CD4-positive, alpha-beta T cell treated with Interleukin-17A for 4 hours (primary cell): ENCODE measurements around the gene GULP1.
"Not testable (repeated sequence)": the region's sequence is repeated elsewhere in the genome, so short reads cannot be mapped to it uniquely, and the experiment has no call there.

Experiments used
- DNase-seq: peaks from one replicate; pipeline ENCODE4 v3.0.0-alpha.2; 2020; ENCODE audit warnings: mixed read lengths

The GULP1 gene

GRCh38 chr2:188291617-188292347 lies at the start of gene GULP1:
GULP1 (plus strand) TSS chr2:188291874; CDS start chr2:188477703, 185,829 bp downstream.
- no peak for DNase-seq

DNA sequence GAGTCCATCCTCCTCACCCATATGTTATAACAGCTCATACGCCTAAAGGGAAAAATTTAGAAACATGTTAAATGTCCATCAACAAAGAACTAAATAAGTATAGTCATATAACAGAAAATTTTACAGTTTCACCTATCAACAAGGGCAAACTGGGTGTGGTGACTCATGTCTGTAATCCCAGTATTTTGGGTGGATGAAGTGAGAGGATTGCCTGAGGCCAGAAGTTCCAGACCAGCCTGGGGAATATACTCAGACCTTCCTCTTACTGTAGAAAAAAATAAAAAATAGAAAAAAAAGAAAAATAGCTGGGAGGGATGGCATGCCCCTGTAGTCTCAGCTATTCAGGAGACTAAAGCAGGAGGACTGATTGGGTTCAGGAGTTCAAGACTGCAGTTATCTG lies 48.3 kb upstream of the GULP1 start:
- DNase-seq, result no peak

DNA sequence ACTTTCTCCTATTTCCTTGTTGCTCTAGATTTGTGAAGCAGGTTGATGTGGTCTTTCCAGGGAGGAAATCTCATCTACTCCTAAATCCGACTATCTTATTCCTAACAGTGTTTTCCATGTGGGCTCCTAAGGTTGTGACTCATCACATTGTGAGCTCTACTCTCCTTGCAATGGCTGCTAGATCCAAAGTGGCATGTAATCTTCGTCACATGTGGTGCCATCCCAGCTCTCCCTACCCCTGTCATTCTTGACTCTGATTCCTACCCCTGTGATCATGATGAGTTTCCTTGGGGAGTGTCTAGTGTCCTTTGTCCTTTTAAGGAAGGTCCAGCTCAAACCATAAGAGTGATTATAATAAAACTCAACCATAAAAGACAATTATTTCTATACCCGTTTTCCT lies 47.3 kb upstream of the GULP1 start:
- DNase-seq, result no peak

- DNase-seq, result no peak
Observed at GRCh38 chr2:188245230-188245629, 46.4 kb upstream of the GULP1 start.

GRCh38 chr2:188248513-188248912 lies 43.2 kb upstream of the GULP1 start:
- DNase-seq, result no peak

DNA sequence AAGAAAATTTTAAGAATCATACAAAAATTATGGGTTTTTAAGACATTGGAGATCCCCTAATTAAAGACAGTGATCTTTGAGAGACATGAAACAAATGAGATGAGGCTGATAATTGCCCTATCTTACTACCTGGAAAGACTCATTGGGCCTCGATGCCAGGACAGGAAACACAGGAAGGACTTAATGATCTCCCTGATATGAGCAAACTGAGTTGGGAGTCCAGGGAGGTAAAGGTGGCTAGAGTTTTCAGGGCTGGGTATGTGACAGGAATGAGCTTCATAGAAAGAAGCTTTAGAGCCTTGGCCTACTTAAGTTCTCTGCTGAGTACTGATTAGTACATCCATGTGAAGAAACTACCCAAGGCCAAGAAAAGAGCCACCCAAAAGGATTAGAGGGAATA lies 40.6 kb upstream of the GULP1 start:
- no peak for DNase-seq

DNA sequence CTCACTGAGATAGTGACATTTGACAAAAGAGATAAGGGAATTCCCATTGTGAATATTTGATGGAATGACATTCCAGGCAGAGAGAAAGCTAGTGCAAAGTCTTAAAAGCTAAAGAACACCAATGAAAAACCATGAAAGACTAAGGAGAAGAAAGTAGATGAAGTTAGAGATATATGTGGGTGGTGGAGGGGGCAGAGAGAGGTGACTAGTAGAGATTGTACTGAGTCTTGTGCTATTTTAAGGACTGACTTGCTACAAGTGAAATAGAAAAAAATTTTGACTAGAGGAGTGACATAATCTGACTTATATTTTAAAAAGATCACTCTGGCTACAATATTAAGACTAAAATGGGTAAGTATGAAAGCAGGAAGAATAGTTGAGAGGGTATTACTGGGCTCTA lies 35.3 kb upstream of the GULP1 start:
- no peak for DNase-seq

GRCh38 chr2:188265315-188265714 lies 26.4 kb upstream of the GULP1 start:
- DNase-seq, result no peak

DNA sequence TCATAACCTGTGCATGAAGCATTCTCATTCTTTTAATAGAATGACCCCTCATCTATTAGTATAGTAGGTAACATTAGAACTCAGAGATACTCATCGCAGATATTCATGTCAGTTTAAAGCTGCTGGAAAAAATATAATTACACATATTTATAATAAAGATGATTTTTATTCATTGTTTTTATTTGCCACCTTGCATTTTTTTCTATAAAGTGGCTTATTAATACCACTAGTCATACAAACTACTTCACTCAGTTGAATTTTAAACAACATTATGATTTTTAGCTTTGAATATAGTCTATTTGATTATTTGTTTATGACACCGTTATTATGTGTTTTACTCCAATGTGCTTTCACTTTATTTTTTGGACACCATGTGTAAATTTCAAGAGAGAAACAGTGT lies 23.9 kb upstream of the GULP1 start:
- DNase-seq, result no peak

DNA sequence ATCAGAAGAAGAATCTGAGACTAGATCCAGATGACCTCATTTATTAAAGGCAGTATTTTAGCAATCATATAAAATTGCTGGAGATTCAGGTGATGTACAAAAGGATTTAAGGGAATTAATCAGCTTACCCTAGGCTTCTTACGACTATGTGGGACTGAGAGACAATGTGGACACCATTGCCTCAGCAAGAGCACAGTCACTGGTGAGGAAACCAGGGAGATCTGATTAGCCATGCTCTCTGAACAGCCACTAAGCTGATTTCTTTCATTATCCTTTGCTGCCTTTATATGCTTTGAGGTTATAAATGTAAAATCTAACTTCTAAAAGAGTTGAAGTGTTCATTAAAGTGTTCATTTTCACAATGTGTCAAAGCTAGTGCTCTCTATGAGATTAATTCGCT lies 22.7 kb upstream of the GULP1 start:
- DNase-seq, result no peak

DNA sequence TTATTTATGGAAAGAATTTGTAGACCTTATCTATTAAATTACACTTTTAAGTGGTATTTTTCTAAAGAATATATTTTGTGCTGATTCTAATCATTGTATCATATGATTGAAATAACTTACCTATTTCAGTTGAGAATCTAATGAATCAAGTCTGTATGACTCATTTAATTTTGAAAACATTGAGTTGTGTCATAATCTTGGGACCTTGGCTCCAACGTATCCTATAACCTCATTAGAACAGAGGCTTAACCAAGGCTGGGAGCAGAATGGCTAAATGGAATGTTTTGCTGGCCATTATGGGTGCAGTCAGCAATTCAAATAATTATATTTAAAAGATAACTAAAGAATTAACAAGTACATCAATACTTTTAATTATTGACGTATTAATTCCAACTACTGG lies 19.6 kb upstream of the GULP1 start:
- DNase-seq, result no peak

DNA sequence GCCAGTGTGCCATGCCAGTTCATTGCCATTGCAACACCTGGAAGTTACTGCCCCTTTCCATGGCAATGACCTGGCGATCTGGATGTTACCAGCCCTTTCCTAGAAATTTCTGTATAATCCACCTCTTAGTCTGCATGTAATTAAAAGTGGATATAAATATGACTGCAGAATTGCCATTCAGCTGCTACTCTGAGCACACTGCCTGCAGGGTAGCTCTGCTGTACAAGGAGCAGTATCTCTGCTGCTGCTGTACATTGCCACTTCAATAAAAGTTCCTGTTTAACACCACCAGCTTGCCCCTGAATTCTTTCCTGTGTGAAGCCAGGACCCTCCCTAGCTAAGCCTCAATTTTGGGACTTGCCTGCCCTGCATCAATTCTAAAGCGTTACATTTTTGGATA lies 17.4 kb upstream of the GULP1 start:
- DNase-seq, result no peak

DNA sequence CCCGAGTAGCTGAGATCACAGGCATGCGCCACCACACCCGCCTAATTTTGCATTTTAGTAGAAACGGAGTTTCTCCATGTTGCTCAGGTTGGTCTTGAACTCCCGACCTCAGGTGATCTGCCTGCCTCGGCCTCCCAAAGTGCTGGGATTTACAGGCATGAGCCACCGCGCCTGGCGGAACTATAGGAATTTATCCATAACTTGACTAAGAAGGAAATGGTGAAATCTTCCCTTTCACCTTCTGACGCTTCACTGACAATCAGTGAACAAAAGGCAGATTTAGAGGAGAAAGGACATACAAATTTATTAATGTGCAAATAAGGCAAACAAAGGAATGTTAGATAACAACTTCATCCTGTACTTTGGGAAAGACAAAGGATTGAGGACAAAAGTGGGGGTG lies 15.4 kb upstream of the GULP1 start:
- DNase-seq, result no peak

- no peak for DNase-seq
Observed at GRCh38 chr2:188277786-188278185, 13.9 kb upstream of the GULP1 start.

DNA sequence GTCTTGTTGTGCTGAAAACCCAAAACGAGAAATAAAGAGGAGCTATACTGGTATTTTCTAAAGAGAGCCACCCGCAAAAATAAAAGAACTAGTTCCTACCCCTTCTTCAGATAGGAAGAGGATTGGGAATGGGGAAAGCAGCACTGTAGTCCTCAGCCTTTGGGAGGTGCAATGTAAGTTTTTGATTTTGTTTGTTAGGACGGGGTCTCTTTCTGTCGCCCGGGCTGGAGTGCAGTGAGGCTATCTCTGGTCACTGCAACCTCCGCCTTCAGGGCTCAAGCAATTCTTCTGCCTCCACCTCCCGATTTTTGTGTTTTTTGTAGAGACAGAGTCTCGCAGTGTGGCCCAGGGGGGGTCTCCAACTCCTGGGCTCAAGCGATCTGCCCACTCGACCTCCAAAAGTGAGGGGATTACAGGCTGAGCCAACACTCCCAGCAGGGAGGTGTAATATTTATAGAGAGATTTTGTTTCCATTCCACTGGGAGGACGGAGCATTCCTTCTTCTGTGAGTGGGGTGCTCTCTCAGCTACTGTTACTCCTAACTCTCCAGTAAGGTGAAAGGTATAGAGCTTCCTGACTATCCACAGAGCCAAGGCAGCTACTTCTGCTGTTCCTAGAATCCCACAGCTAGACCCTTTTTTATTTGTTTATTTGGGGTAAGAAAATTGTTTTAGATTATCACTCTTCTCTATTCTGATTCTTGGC lies 13.1 kb upstream of the GULP1 start:
- DNase-seq, result no peak

- no peak for DNase-seq
Observed at GRCh38 chr2:188279093-188279445, 12.6 kb upstream of the GULP1 start.

GRCh38 chr2:188280811-188281222 lies 10.9 kb upstream of the GULP1 start:
- no peak for DNase-seq

DNA sequence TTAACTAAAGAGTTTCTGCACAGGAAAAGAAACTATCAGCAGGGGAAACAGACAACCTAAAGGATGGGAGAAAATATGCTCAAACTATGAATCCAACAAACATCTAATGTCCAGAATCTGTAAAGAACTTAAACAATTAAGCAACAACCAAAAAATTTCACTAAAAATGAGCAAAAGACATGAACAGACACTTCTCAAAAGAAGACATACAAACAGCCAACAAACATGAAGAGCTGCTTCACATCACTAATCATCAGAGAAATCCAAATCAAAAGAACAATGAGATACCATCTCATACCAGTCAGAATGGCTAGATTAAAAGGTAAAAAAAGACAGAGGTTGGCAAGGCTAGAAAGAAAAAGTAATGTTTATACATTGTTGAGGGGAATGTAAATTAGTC lies 8.8 kb upstream of the GULP1 start:
- no peak for DNase-seq

GRCh38 chr2:188284251-188284650 lies 7.4 kb upstream of the GULP1 start:
- not testable (repeated sequence) for DNase-seq

DNA sequence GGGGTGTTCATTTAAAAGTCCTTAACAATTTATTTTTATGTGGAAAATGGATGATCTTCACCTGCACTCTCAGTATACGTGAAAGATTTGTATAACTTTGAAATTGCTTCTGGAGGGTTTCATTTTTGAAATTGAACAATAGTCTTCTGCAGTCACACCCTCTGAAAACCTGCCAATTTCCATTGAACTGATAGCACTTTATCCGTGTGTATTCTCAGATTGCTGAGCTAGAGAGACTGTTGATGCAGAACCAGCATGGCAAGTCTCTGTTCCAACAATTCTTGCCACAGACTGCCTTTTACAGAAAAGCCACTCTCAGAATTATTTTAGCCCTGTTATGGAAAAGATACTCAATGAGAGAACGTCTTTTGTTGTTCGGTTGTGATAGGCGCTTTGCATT lies 6.6 kb upstream of the GULP1 start:
- DNase-seq, result no peak

- DNase-seq, result no peak
Observed at GRCh38 chr2:188285774-188286173, 5.9 kb upstream of the GULP1 start.

- DNase-seq, result no peak
Observed at GRCh38 chr2:188291142-188291616, 495 bp upstream of the GULP1 start.

GRCh38 chr2:188292348-188293239 lies 920 bp downstream of the GULP1 start:
- no peak for DNase-seq
